Loucy (cell line): ENCODE data around the gene SSUH2.
A peak's percentile ranks its signal among the peaks of the same experiment; 100 is the strongest.

Source experiments
- H2AFZ ChIP-seq: fragments of 200-600 bp; sonication (generic); 2 replicates; pipeline ENCODE4 v1.6.0; 2016; ENCODE audit warnings: antibody characterized with exemption, mild to moderate bottlenecking, low read length, moderate library complexity
- H3F3A ChIP-seq: fragments of 200-600 bp; 2 replicates; pipeline ENCODE4 v1.6.0; 2016; ENCODE audit warnings: antibody characterized with exemption, low read depth, mild to moderate bottlenecking
- H3K27me3 ChIP-seq: fragments of 200-600 bp; sonication (generic); 2 replicates; pipeline ENCODE4 v1.6.1; 2014; ENCODE audit warnings: low read length, mild to moderate bottlenecking; ENCODE audit not compliant: insufficient read depth, poor library complexity, severe bottlenecking
- H3K36me3 ChIP-seq: fragments of 200-600 bp; sonication (generic); 2 replicates; pipeline ENCODE4 v1.6.1; 2016; ENCODE audit warnings: low read length; ENCODE audit not compliant: insufficient read depth
- H3K4me1 ChIP-seq: fragments of 200-600 bp; sonication (generic); 2 replicates; pipeline ENCODE4 v1.5.1; 2014; ENCODE audit warnings: low read length, mild to moderate bottlenecking; ENCODE audit not compliant: insufficient read depth, poor library complexity, severe bottlenecking
- H3K4me2 ChIP-seq: fragments of 200-600 bp; sonication (generic); 2 replicates; pipeline ENCODE4 v1.6.0; 2014; ENCODE audit warnings: antibody characterized with exemption, low read length, low read depth, mild to moderate bottlenecking; ENCODE audit not compliant: poor library complexity, severe bottlenecking
- H3K4me3 ChIP-seq: fragments of 200-600 bp; sonication (generic); 2 replicates; pipeline ENCODE4 v1.5.1; 2014; ENCODE audit warnings: low read length, mild to moderate bottlenecking, mixed read lengths; ENCODE audit not compliant: poor library complexity, severe bottlenecking
- H3K79me2 ChIP-seq: fragments of 200-600 bp; sonication (generic); 2 replicates; pipeline ENCODE4 v1.6.1; 2014; ENCODE audit warnings: low read length; ENCODE audit not compliant: insufficient read depth
- H3K9ac ChIP-seq: fragments of 200-600 bp; sonication (generic); 2 replicates; pipeline ENCODE4 v1.6.0; 2014; ENCODE audit warnings: mild to moderate bottlenecking, low read depth, low read length, moderate library complexity; ENCODE audit not compliant: poor library complexity, severe bottlenecking
- H3K9me2 ChIP-seq: fragments of 200-600 bp; sonication (generic); replicated peaks from 2 replicates; pipeline ENCODE4 v1.6.1; 2016; ENCODE audit warnings: low read depth, low read length, mixed read lengths
- H3K9me3 ChIP-seq: fragments of 200-600 bp; sonication (generic); 2 replicates; pipeline ENCODE4 v1.6.1; 2014; ENCODE audit warnings: mild to moderate bottlenecking, antibody characterized with exemption, low read length, low read depth; ENCODE audit not compliant: insufficient read depth
- H4K20me1 ChIP-seq: fragments of 200-600 bp; sonication (generic); 2 replicates; pipeline ENCODE4 v1.6.0; 2014; ENCODE audit warnings: antibody characterized with exemption, low read length, mild to moderate bottlenecking; ENCODE audit not compliant: insufficient read depth, poor library complexity, severe bottlenecking
- EZH2phosphoT487 ChIP-seq: fragments of 200-600 bp; IDR thresholded peaks from 2 replicates; pipeline ENCODE4 v1.6.1; 2018; ENCODE audit warnings: antibody characterized with exemption, mild to moderate bottlenecking, moderate library complexity, borderline replicate concordance
- TF ChIP-seq, protein P1 (sequence below): fragments of 200-600 bp; sonication (generic); conservative IDR thresholded peaks from 2 replicates; pipeline ENCODE4 v1.5.1; 2014; ENCODE audit warnings: mild to moderate bottlenecking, antibody characterized with exemption, low read length

The SSUH2 gene

DNA sequence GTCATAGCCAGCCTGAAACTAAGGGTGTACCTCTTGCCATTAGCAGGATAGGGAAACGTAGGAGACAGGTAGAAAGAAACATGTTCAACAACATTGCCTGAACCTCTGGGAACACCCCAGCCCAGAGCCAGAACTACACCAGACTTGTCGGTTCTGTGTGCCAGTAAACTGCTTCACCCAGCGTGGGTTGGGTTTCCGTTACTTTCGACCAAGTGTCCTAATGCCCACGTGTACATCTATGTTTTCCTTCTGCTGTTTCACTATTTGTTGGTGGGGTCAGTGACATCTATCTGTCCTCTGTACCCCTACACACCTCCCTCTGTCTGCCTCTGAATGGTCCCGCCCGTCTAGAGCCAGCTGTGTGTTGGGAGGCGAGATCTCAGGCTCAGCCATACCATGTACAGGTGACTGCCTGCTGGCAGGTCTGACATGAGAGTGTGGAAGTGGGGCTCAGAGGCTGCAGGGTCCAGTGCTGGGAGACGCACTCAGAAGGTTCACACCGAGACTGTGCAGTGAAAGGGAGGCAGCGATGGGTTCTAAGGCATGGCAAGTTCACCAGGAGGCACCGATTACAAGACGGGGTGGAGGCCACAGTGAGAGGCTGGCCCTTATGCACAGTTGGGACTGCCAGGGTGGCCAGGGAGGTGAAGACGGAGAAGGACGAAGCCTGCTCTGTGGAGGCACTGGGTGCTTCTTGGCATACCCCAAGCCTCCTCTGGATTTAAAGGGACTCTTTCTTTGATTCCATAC is 36.4 kb downstream of the SSUH2 start:
- Histone ChIP-seq H3F3A (no peaks in the 10 kb centered on the region), H2AFZ (no peak overlapping the region), H4K20me1 (no peaks in the 10 kb centered on the region), H3K79me2 (no peaks in the 10 kb centered on the region), H3K36me3 (no peaks in the 10 kb centered on the region), H3K9me3 (no peaks in the 10 kb centered on the region), H3K4me2 (no peak overlapping the region), H3K9ac (no peak overlapping the region), H3K9me2 (no peaks in the 10 kb centered on the region), H3K4me1 (no peaks in the 10 kb centered on the region), H3K4me3 (no peak overlapping the region), H3K27me3 (no peaks in the 10 kb centered on the region)
- TF ChIP-seq EZH2phosphoT487: no peak
- TF ChIP-seq, protein P1, sequence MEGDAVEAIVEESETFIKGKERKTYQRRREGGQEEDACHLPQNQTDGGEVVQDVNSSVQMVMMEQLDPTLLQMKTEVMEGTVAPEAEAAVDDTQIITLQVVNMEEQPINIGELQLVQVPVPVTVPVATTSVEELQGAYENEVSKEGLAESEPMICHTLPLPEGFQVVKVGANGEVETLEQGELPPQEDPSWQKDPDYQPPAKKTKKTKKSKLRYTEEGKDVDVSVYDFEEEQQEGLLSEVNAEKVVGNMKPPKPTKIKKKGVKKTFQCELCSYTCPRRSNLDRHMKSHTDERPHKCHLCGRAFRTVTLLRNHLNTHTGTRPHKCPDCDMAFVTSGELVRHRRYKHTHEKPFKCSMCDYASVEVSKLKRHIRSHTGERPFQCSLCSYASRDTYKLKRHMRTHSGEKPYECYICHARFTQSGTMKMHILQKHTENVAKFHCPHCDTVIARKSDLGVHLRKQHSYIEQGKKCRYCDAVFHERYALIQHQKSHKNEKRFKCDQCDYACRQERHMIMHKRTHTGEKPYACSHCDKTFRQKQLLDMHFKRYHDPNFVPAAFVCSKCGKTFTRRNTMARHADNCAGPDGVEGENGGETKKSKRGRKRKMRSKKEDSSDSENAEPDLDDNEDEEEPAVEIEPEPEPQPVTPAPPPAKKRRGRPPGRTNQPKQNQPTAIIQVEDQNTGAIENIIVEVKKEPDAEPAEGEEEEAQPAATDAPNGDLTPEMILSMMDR: no peak

DNA sequence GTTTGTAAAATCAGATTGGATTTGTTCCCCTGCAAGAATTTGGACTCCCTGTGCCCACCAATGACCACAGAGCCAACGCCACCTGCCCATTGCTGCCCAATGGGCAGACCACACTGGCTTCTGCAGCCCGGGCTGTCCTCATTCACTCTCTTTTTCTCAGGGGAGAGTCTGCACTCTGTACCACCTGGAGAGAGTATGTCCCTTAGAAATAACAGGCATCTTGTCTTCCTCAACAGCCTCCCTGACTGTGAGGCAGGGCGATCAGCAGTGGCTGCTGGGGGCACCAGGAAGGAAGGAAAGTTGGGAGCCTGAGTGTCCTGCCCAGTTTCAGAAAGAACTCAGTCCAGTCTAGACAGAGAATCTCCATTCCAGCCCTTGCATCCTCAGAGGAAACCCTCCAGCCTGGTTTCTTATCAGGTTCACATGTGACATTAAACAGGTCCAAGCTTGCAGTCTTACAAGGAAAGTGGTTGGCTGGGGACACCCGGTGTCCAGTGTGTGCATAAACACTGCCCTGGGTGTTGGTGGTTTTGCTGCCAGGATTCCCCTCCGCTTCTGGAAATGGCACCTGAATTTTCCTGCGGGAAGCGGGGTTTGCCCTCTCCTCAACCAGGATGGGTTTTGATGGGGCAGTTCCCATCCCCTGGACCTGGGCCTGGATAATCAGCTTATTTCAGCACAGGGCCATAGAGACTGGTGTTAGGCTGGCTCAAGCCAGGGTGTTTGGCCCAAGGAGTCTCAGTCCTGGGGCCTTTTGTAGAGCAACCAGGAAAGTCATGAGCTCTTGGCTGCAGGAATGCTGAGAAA is 37.2 kb downstream of the SSUH2 start:
- H3K79me2 ChIP-seq: no peaks in the 10 kb centered on the region
- no peaks in the 10 kb centered on the region for H3K36me3 ChIP-seq
- H3K9me3 ChIP-seq: no peaks in the 10 kb centered on the region
- no peak overlapping the region for H3K4me3 ChIP-seq
- no peak overlapping the region for H3K9ac ChIP-seq
- H3K9me2 ChIP-seq: no peaks in the 10 kb centered on the region
- H3K27me3 ChIP-seq: no peaks in the 10 kb centered on the region
- no peaks in the 10 kb centered on the region for H3K4me1 ChIP-seq
- no peaks in the 10 kb centered on the region for H4K20me1 ChIP-seq
- H3K4me2 ChIP-seq: no peak overlapping the region
- no peaks in the 10 kb centered on the region for H3F3A ChIP-seq
- TF ChIP-seq, protein P1: peak; percentile 34; the same call in 1 of the 2 replicates
- TF ChIP-seq EZH2phosphoT487: no peak
- H2AFZ ChIP-seq: no peak overlapping the region

DNA sequence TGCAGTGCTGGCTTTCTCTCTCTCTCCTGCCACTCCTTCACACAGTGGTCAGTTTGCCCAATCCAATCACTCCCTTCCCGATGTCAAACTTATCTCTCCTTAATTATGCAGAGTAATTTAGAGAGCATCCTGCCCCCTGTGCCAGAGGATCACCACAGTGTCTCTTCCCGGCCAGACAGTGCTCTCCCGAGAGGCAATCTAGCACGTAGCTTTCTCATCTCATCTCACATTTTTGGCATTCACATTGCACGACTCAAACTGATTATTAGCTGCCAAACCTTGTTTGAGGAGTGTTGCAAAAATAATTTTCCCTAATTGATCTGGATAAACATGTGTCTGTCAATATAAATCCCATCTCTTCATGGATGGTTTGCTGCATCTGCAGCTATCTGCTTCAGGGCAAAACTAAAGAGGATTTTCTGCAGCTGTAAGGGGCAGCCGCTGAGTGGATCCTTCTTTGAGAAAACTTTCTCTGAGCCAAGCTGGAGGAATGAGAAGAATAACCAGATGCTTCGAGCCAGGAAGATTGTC is 37.8 kb downstream of the SSUH2 start:
- no peaks in the 10 kb centered on the region for H3K36me3 ChIP-seq
- H2AFZ ChIP-seq: no peak overlapping the region
- no peaks in the 10 kb centered on the region for H3F3A ChIP-seq
- H3K4me1 ChIP-seq: no peaks in the 10 kb centered on the region
- H3K9me2 ChIP-seq: no peaks in the 10 kb centered on the region
- H3K27me3 ChIP-seq: no peaks in the 10 kb centered on the region
- no peak overlapping the region for H3K4me2 ChIP-seq
- H4K20me1 ChIP-seq: no peaks in the 10 kb centered on the region
- H3K9ac ChIP-seq: no peak overlapping the region
- H3K79me2 ChIP-seq: no peaks in the 10 kb centered on the region
- no peak overlapping the region for H3K4me3 ChIP-seq
- H3K9me3 ChIP-seq: no peaks in the 10 kb centered on the region
- TF ChIP-seq EZH2phosphoT487: no peak
- TF ChIP-seq, protein P1: no peak
